K562 (cell line): ENCODE measurements around the gene LLGL1. TPM values are rescaled to one million over a fixed set of nuclear protein-coding genes. Genes with fewer than 3 reads are reported as not detected.
A peak's percentile ranks its signal among the peaks of the same experiment; 100 is the strongest.

Source experiments
- ATAC-seq: fragments of 200-7000 bp; cut with Tn5 transposase; 3 replicates; pipeline ENCODE4 v1.9.1; 2020; ENCODE audit warnings: moderate library complexity
- BruUV-seq: library from RNA; stranded (reverse); fragments of 400-500 nt; replicated peaks from 2 replicates; lab custom pipeline; 2021; lab: Mats Ljungman, UMichigan
- CTCF ChIA-PET: fragments of 300-600 bp; formaldehyde crosslinking; extraction: SDS; loops from one replicate; lab custom pipeline; 2021; ENCODE audit warnings: low intra/inter-chr PET ratio; lab: Yijun Ruan, JAX
- POLR2A ChIA-PET: fragments of 300-600, 350-650 bp; sonication (Branson Sonifier 250); formaldehyde crosslinking; extraction: SDS; loops from one replicate; lab custom pipeline; 2021; ENCODE audit warnings: antibody characterized with exemption, inconsistent platforms; lab: Yijun Ruan, JAX
- DNase-seq, 4 experiments: peaks; one replicate each; pipeline versions ENCODE4 v3.0.0 to v3.0.0-alpha.2; 2011 to 2018; ENCODE audit warnings: low spot score in 3 of 4, mixed read lengths in 3 of 4; ENCODE audit errors: extremely low read depth in 1 of 4
- FAIRE-seq: peaks from 2 replicates; lab custom pipeline; 2011; peaks lifted over from hg19 to GRCh38; lab: Jason Lieb, UNC
- H2AFZ ChIP-seq: 2 replicates; pipeline ENCODE4 v1.6.0; 2011; ENCODE audit warnings: low read depth, low read length, control low read depth, inconsistent platforms
- H3K27ac ChIP-seq: fragments of 200-600 bp; 3 replicates; pipeline ENCODE4 v1.8.0; 2011; ENCODE audit warnings: low read depth, mild to moderate bottlenecking, control low read depth, inconsistent platforms, low read length, moderate library complexity, mixed read lengths; ENCODE audit errors: extremely low read depth
- H3K27me3 ChIP-seq, 2 experiments: fragments of 300-600 bp in 1 of 2; 2 replicates in 1 of 2; 3 replicates in 1 of 2; pipeline versions ENCODE4 v1.6.0 to v1.8.0; 2011; ENCODE audit warnings: inconsistent platforms in 2 of 2, low read length in 2 of 2, mild to moderate bottlenecking in 1 of 2, mixed read lengths in 1 of 2, moderate library complexity in 1 of 2; ENCODE audit not compliant: control insufficient read depth in 2 of 2, insufficient read depth in 2 of 2
- H3K36me3 ChIP-seq: fragments of 300-600 bp; 3 replicates; pipeline ENCODE4 v1.8.0; 2011; ENCODE audit warnings: mild to moderate bottlenecking, low read length, inconsistent platforms; ENCODE audit not compliant: control insufficient read depth, insufficient read depth
- H3K4me1 ChIP-seq, 2 experiments: fragments of 200-600 bp in 1 of 2; replicated peaks in 1 of 2; 2 replicates in 1 of 2; 3 replicates in 1 of 2; pipeline versions ENCODE4 v1.5.1 to v1.8.0; 2011; ENCODE audit warnings: inconsistent platforms in 2 of 2, low read length in 2 of 2, mild to moderate bottlenecking in 1 of 2, mixed read lengths in 1 of 2, moderate library complexity in 1 of 2; ENCODE audit not compliant: control insufficient read depth in 2 of 2, insufficient read depth in 2 of 2
- H3K4me2 ChIP-seq: 2 replicates; pipeline ENCODE4 v1.6.1; 2011; ENCODE audit warnings: low read length, control low read depth, inconsistent platforms, mixed read lengths; ENCODE audit not compliant: insufficient read depth
- H3K4me3 ChIP-seq: fragments of 200-600 bp; sonication (generic), shearing (Covaris generic); 2 replicates; pipeline ENCODE4 v1.5.1; 2016; ENCODE audit warnings: control low read depth, inconsistent platforms
- H3K79me2 ChIP-seq: fragments of 200-600 bp; 3 replicates; pipeline ENCODE4 v1.8.0; 2011; ENCODE audit warnings: low read length, inconsistent platforms; ENCODE audit not compliant: control insufficient read depth, insufficient read depth
- H3K9ac ChIP-seq, 2 experiments: 2 replicates each; pipeline versions ENCODE4 v1.6.0 to v1.6.1; 2011; ENCODE audit warnings: low read depth in 2 of 2, low read length in 2 of 2, control low read depth in 1 of 2, inconsistent platforms in 1 of 2, mild to moderate bottlenecking in 1 of 2, mixed read lengths in 1 of 2; ENCODE audit not compliant: insufficient read depth in 1 of 2
- H3K9me1 ChIP-seq: one replicate; pipeline ENCODE4 v1.6.0; 2011; ENCODE audit warnings: inconsistent platforms, mild to moderate bottlenecking, low read length, moderate library complexity; ENCODE audit not compliant: control insufficient read depth, insufficient read depth
- H3K9me3 ChIP-seq: replicated peaks from 2 replicates; pipeline ENCODE4 v1.5.1; 2011; ENCODE audit warnings: low read depth, low read length, inconsistent platforms; ENCODE audit not compliant: control insufficient read depth, insufficient read depth
- H4K20me1 ChIP-seq: replicated peaks from 2 replicates; pipeline ENCODE4 v1.6.1; 2011; ENCODE audit warnings: low read length, inconsistent platforms, mixed read lengths; ENCODE audit not compliant: control insufficient read depth, insufficient read depth
- ADNP ChIP-seq: fragments of 200-800 bp; sonication (Bioruptor generic); IDR thresholded peaks from 2 replicates; pipeline ENCODE4 v1.6.1; 2016; ENCODE audit warnings: missing genetic modification characterization, missing compliant biosample characterization
- BACH1 ChIP-seq: fragments of 200-800 bp; sonication (Bioruptor generic); IDR thresholded peaks from 2 replicates; pipeline ENCODE4 v1.6.1; 2016; ENCODE audit warnings: missing genetic modification characterization, missing compliant biosample characterization
- BCOR ChIP-seq: fragments of 450-650 bp; IDR thresholded peaks from 2 replicates; pipeline ENCODE4 v1.6.1; 2016
- BDP1 ChIP-seq: IDR thresholded peaks from 3 replicates; pipeline ENCODE4 v1.6.1; 2011; ENCODE audit not compliant: insufficient read length, insufficient read depth
- CTCF ChIP-seq, 3 experiments: IDR thresholded peaks in 2 of 3; conservative IDR thresholded peaks in 1 of 3; 2 replicates each; pipeline ENCODE4 v1.5.1; 2011 to 2012; ENCODE audit warnings: low read length in 3 of 3, mild to moderate bottlenecking in 3 of 3, control low read depth in 2 of 3, improper control_type of control experiment in 1 of 3, inconsistent platforms in 1 of 3, low read depth in 1 of 3, mixed read lengths in 1 of 3, moderate library complexity in 1 of 3; ENCODE audit not compliant: insufficient read depth in 2 of 3
- HCFC1 ChIP-seq: IDR thresholded peaks from 2 replicates; pipeline ENCODE4 v1.6.1; 2012; ENCODE audit warnings: low read depth, low read length, improper control_type of control experiment
- HDAC1 ChIP-seq, 2 experiments: fragments of 450-650 bp; IDR thresholded peaks; 2 replicates each; pipeline ENCODE4 v1.6.1; 2016 to 2017; ENCODE audit warnings: inconsistent platforms in 1 of 2, mild to moderate bottlenecking in 1 of 2, moderate library complexity in 1 of 2
- ID3 ChIP-seq, 2 experiments: fragments of 250-450 bp in 1 of 2; fragments of 450-650 bp in 1 of 2; sonication (Bioruptor Pico) in 1 of 2; IDR thresholded peaks; 2 replicates each; pipeline versions ENCODE4 v1.6.1 to v1.8.0; 2016 to 2021; ENCODE audit warnings: mild to moderate bottlenecking in 2 of 2, moderate library complexity in 2 of 2, missing compliant biosample characterization in 1 of 2, missing genetic modification characterization in 1 of 2
- ILF3 ChIP-seq: fragments of 450-650 bp; IDR thresholded peaks from 2 replicates; pipeline ENCODE4 v1.6.1; 2018; ENCODE audit warnings: antibody characterized with exemption, mild to moderate bottlenecking, moderate library complexity, borderline replicate concordance
- KDM1A ChIP-seq, 2 experiments: fragments of 450-650 bp; IDR thresholded peaks; 2 replicates each; pipeline ENCODE4 v1.6.1; 2016; ENCODE audit warnings: mild to moderate bottlenecking in 2 of 2
- MXD1 ChIP-seq: fragments of 250-450 bp; sonication (Bioruptor Pico); IDR thresholded peaks from 2 replicates; pipeline ENCODE4 v1.8.0; 2021; ENCODE audit warnings: borderline replicate concordance, mild to moderate bottlenecking, moderate library complexity; ENCODE audit not compliant: poor library complexity, severe bottlenecking
- NR0B1 ChIP-seq: fragments of 450-650 bp; IDR thresholded peaks from one replicate; pipeline ENCODE4 v1.6.1; 2018; ENCODE audit warnings: mild to moderate bottlenecking, moderate library complexity; ENCODE audit not compliant: partially characterized antibody
- RCOR1 ChIP-seq, 2 experiments: IDR thresholded peaks; 2 replicates each; pipeline ENCODE4 v1.6.1; 2012; ENCODE audit warnings: low read depth in 2 of 2, low read length in 2 of 2, borderline replicate concordance in 1 of 2, improper control_type of control experiment in 1 of 2
- ZNF175 ChIP-seq: fragments of 200-800 bp; sonication (Bioruptor generic); IDR thresholded peaks from 2 replicates; pipeline ENCODE4 v1.6.1; 2016; ENCODE audit warnings: low read depth, mild to moderate bottlenecking, missing genetic modification characterization, missing compliant biosample characterization
- ZNF583 ChIP-seq: fragments of 250-450 bp; sonication (Bioruptor Pico); IDR thresholded peaks from 2 replicates; pipeline ENCODE4 v1.4.0; 2020
- ZNF764 ChIP-seq: fragments of 250-450 bp; sonication (Bioruptor Pico); IDR thresholded peaks from 2 replicates; pipeline ENCODE4 v1.4.0; 2020; ENCODE audit warnings: low read depth, mild to moderate bottlenecking, moderate library complexity
- WGBS: fragments of 100-300 bp; shearing (Covaris generic); methylation state at CpG from one replicate; pipeline ENCODE4 v1.1.6; 2016; ENCODE audit warnings: low coverage, mixed read lengths; ENCODE audit not compliant: insufficient coverage; ENCODE audit errors: missing lambda C conversion rate; 5-methylcytosine and 5-hydroxymethylcytosine counted together
- in situ Hi-C: fragments of 300-500 bp; cut with MboI; formaldehyde crosslinking; loops from 4 replicates; pipeline ENCODE4 v1.15.0; 2018; ENCODE audit warnings: inconsistent platforms, mixed read lengths
- intact Hi-C: fragments of 100-400 bp; cut with micrococcal nuclease; formaldehyde crosslinking; loops from 2 replicates; pipeline ENCODE4 v1.14.2; 2022
- polyA plus RNA-seq, 8 experiments: library from polyadenylated mRNA; depleted of rRNA in 4 of 8; stranded (reverse) in 5 of 8; unstranded in 3 of 8; fragments of >200 nt; fragmentation: Nextera tagmentation in 2 of 8; fragmentation: Illumina TruSeq in 1 of 8; extraction: Ambion mirVana in 2 of 8; extraction: Trizol in 1 of 8; gene quantifications; 2 replicates each; pipeline versions ENCODE4 v1.2.1 to v1.2.3, GENCODE V29; 2011 to 2014; ENCODE audit warnings: inconsistent platforms in 1 of 8, missing spikeins in 1 of 8
- total RNA-seq, 7 experiments: library from RNA; depleted of rRNA in 6 of 7; stranded (reverse); fragments of >200 nt in 6 of 7; fragmentation: Illumina TruSeq in 2 of 7; extraction: Trizol in 2 of 7; gene quantifications; 2 replicates each; pipeline versions ENCODE4 v1.2.1 to v1.2.3, GENCODE V29; 2011 to 2021; ENCODE audit warnings: low replicate concordance in 1 of 7

Gene LLGL1
- total and polyA plus RNA-seq, 9 of the 15 experiments (the other 6 are each of a cell fraction or from before 2014, with no cell fraction given): 0.11 to 12.9 (median 5.3) TPM; not detected in 1

GRCh38 chr17:18254888-18255649, 29.6 kb downstream of the LLGL1 start:
- no peaks in the 10 kb centered on the region for H3K9me1 ChIP-seq
- peak in 1 of 4 experiments; percentile 28 for DNase-seq
- in situ Hi-C loops (no loop called here), intact Hi-C loops (no loop called here)
- 90% methylated on average over 8 of the region's 8 CpGs for WGBS
- H3K9me3 ChIP-seq: no peaks in the 10 kb centered on the region
- no TSS peak for BruUV-seq
- H3K9ac ChIP-seq: no peak overlapping the region
- no peaks in the 10 kb centered on the region for H4K20me1 ChIP-seq
- peaks cover 12 to 39% of the 10 kb centered on the region in 2 experiments; a peak in 4 of 5 replicates for H3K4me1 ChIP-seq
- no peak overlapping the region for H3K27ac ChIP-seq
- H3K4me3 ChIP-seq: no peak overlapping the region
- CTCF ChIA-PET: no interaction called here
- POLR2A ChIA-PET: no interaction called here
- peaks cover 51% of the 10 kb centered on the region; the same call in 1 of the 3 replicates for H3K36me3 ChIP-seq
- no peaks in the 10 kb centered on the region for H3K27me3 ChIP-seq
- no peak for FAIRE-seq
- TF ChIP-seq MXD1 (CRISPR knock-in tag) (no peak), RCOR1 (IDR thresholded peaks at IDR 0.05; ENCODE audit: borderline replicate concordance in 1 of 2, low read depth in 2 of 2, low read length in 2 of 2) (peak in 1 of 2 experiments; percentile 40; a peak in 1 of 4 replicates), HDAC1 (IDR thresholded peaks at IDR 0.05) (no peak), ZNF175 (no peak), CTCF (IDR thresholded peaks at IDR 0.05 in 2 of 3, conservative IDR thresholded peaks at IDR 0.05 in 1 of 3; ENCODE audit: insufficient read depth in 2 of 3, low read depth in 1 of 3, low read length in 3 of 3) (peak in 2 of 3 experiments; percentile 8 to 27; a peak in 1 of 6 replicates), ILF3 (no peak), ID3 (CRISPR knock-in tag; IDR thresholded peaks at IDR 0.05) (no peak), ID3 (tag; IDR thresholded peaks at IDR 0.05) (no peak), BCOR (peak; percentile 69), NR0B1 (no peak), HCFC1 (no peak), KDM1A (IDR thresholded peaks at IDR 0.05) (0 out of 4 replicates have a peak, but pooled peaks of 1 of the 2 experiments have one; percentile 13), ADNP (tag) (peak; percentile 73; the same call in 1 of the 2 replicates), ZNF764 (CRISPR knock-in tag) (no peak), ZNF583 (CRISPR knock-in tag) (no peak), BACH1 (tag) (no peak), BDP1 (no peak)
- H3K79me2 ChIP-seq: peaks cover 18% of the 10 kb centered on the region
- ATAC-seq: no peak
- H3K4me2 ChIP-seq: no peak overlapping the region
- H2AFZ ChIP-seq: no peak overlapping the region
